Fibroblast of the aortic adventitia (primary cell): Measurements from ENCODE around the gene PDGFRA. TPM values are rescaled to one million over a fixed set of nuclear protein-coding genes. Genes with fewer than 3 reads are reported as not detected.
A peak's percentile ranks its signal among the peaks of the same experiment; 100 is the strongest.

Experiments used
- DNase-seq: peaks from one replicate; pipeline ENCODE4 v3.0.0-alpha.2; 2010; ENCODE audit warnings: low read depth
- H3K4me3 ChIP-seq: 2 replicates; pipeline ENCODE4 v1.5.1; 2011; ENCODE audit warnings: low read depth, mild to moderate bottlenecking, control low read depth, low read length, moderate library complexity
- CTCF ChIP-seq: IDR thresholded peaks from 2 replicates; pipeline ENCODE4 v1.5.1; 2011; ENCODE audit warnings: mild to moderate bottlenecking, low read length, control low read depth, inconsistent platforms; ENCODE audit not compliant: insufficient read depth
- total RNA-seq: library from RNA; depleted of rRNA; stranded (reverse); fragments of >200 nt; gene quantifications from 2 replicates; pipeline ENCODE4 v1.2.3, GENCODE V29; 2012; ENCODE audit warnings: low replicate concordance

The PDGFRA gene
- total RNA-seq, 1 donor = 707 TPM

- H3K4me3 ChIP-seq = no peak overlapping the region
- DNase-seq = peak; percentile 58
- no peak for TF ChIP-seq CTCF
Observed at GRCh38 chr4:54189140-54189539, 40.0 kb upstream of the PDGFRA start.

GRCh38 chr4:54192811-54193210 is 36.3 kb upstream of the PDGFRA start:
- no peak for DNase-seq
- no peak for TF ChIP-seq CTCF
- no peak overlapping the region for H3K4me3 ChIP-seq

GRCh38 chr4:54197926-54198325 is 31.2 kb upstream of the PDGFRA start:
- no peak for TF ChIP-seq CTCF
- H3K4me3 ChIP-seq = no peak overlapping the region
- peak; percentile 11 for DNase-seq

GRCh38 chr4:54199919-54200318 is 29.2 kb upstream of the PDGFRA start:
- no peak for DNase-seq
- TF ChIP-seq CTCF = no peak
- no peak overlapping the region for H3K4me3 ChIP-seq

GRCh38 chr4:54209617-54210016 is 19.5 kb upstream of the PDGFRA start:
- H3K4me3 ChIP-seq = no peak overlapping the region
- no peak for TF ChIP-seq CTCF
- no peak for DNase-seq

- no peak overlapping the region for H3K4me3 ChIP-seq
- DNase-seq = peak; percentile 54
Observed at GRCh38 chr4:54213001-54213400, 16.1 kb upstream of the PDGFRA start.

More at GRCh38 chr4:54213001-54213400, 16.1 kb upstream of the PDGFRA start:
- TF ChIP-seq CTCF = no peak
